A549 (cell line): ENCODE data around the gene ARAP1. TPM values are rescaled to one million over a fixed set of nuclear protein-coding genes. Genes with fewer than 3 reads are reported as not detected.

ENCODE experiments used
- ATAC-seq, 2 experiments: fragments of 200-7000 bp in 1 of 2; fragments of >200 bp in 1 of 2; cut with Nextera tagmentation in 1 of 2; cut with Tn5 transposase in 1 of 2; 3 replicates each; pipeline versions ENCODE4 v1.8.0 to v1.9.1; 2018 to 2020; ENCODE audit warnings: mild to moderate bottlenecking in 1 of 2, moderate library complexity in 1 of 2
- CTCF ChIA-PET: fragments of 300-600 bp; sonication (Branson Sonifier 250); formaldehyde crosslinking; extraction: SDS; loops from one replicate; lab custom pipeline; 2021; ENCODE audit warnings: antibody characterized with exemption, inconsistent platforms; lab: Yijun Ruan, JAX
- POLR2A ChIA-PET: fragments of 350-600 bp; formaldehyde crosslinking; extraction: SDS; loops from one replicate; lab custom pipeline; 2021; ENCODE audit warnings: antibody characterized with exemption, inconsistent platforms; lab: Yijun Ruan, JAX
- DNase-seq, 2 experiments: peaks; one replicate each; pipeline versions ENCODE4 v3.0.0 to v3.0.0-alpha.2; 2011 to 2016; ENCODE audit warnings: low read depth in 1 of 2, low spot score in 1 of 2
- FAIRE-seq: peaks from 2 replicates; lab custom pipeline; 2011; peaks lifted over from hg19 to GRCh38; lab: Jason Lieb, UNC
- H3K27ac ChIP-seq, 2 experiments: fragments of >200 bp; sonication (Bioruptor Twin); formaldehyde crosslinking; 3 replicates each; pipeline ENCODE4 v1.5.1; 2016 to 2017
- H3K4me1 ChIP-seq: fragments of >200 bp; sonication (Bioruptor Twin); formaldehyde crosslinking; 3 replicates; pipeline ENCODE4 v1.6.1; 2016
- H3K4me2 ChIP-seq: fragments of >200 bp; sonication (Bioruptor Twin); formaldehyde crosslinking; 3 replicates; pipeline ENCODE4 v1.6.1; 2016
- H3K4me3 ChIP-seq: fragments of >200 bp; sonication (Bioruptor Twin); formaldehyde crosslinking; 3 replicates; pipeline ENCODE4 v1.5.1; 2016
- H3K9me3 ChIP-seq: fragments of >200 bp; sonication (Bioruptor Twin); formaldehyde crosslinking; 3 replicates; pipeline ENCODE4 v1.6.1; 2016
- CBX2 ChIP-seq: fragments of 200-600 bp; sonication (generic); IDR thresholded peaks from 2 replicates; pipeline ENCODE4 v1.6.1; 2016; ENCODE audit warnings: low read depth, mild to moderate bottlenecking, borderline replicate concordance
- CBX8 ChIP-seq: fragments of 200-600 bp; sonication (generic); IDR thresholded peaks from 2 replicates; pipeline ENCODE4 v1.6.1; 2016
- CHD2 ChIP-seq: fragments of 150-350 bp; IDR thresholded peaks from 2 replicates; pipeline ENCODE4 v1.6.1; 2014; ENCODE audit warnings: low read length; ENCODE audit not compliant: partially characterized antibody
- CHD4 ChIP-seq: fragments of 200-600 bp; sonication (generic); IDR thresholded peaks from 2 replicates; pipeline ENCODE4 v1.6.1; 2016; ENCODE audit warnings: antibody characterized with exemption, mild to moderate bottlenecking, borderline replicate concordance
- EHMT2 ChIP-seq: fragments of 200-600 bp; sonication (generic); IDR thresholded peaks from 2 replicates; pipeline ENCODE4 v1.6.1; 2016; ENCODE audit warnings: antibody characterized with exemption, low read depth, mild to moderate bottlenecking, moderate library complexity
- FOSL2 ChIP-seq, 2 experiments: fragments of 450-650 bp in 1 of 2; fragments of >200 bp in 1 of 2; sonication (Bioruptor Twin) in 1 of 2; formaldehyde crosslinking; IDR thresholded peaks; 2 replicates each; pipeline versions ENCODE4 v1.5.0 to v1.6.1; 2016 to 2020; ENCODE audit warnings: mild to moderate bottlenecking in 1 of 2, moderate library complexity in 1 of 2
- FOXS1 ChIP-seq: fragments of 250-450 bp; sonication (Bioruptor Pico); IDR thresholded peaks from 2 replicates; pipeline ENCODE4 v1.5.0; 2020; ENCODE audit warnings: mild to moderate bottlenecking, moderate library complexity
- HDAC2 ChIP-seq: fragments of 200-600 bp; sonication (generic); IDR thresholded peaks from 2 replicates; pipeline ENCODE4 v1.6.1; 2016
- HEYL ChIP-seq: fragments of 250-450 bp; sonication (Bioruptor Pico); IDR thresholded peaks from 2 replicates; pipeline ENCODE4 v1.8.0; 2021; ENCODE audit warnings: mild to moderate bottlenecking, moderate library complexity
- HOXB5 ChIP-seq: fragments of 250-450 bp; sonication (Bioruptor Pico); IDR thresholded peaks from 2 replicates; pipeline ENCODE4 v1.5.0; 2020; ENCODE audit warnings: mild to moderate bottlenecking, moderate library complexity
- JUNB ChIP-seq: fragments of >200 bp; sonication (Bioruptor Twin); formaldehyde crosslinking; IDR thresholded peaks from 2 replicates; pipeline ENCODE4 v1.6.1; 2016
- KDM5A ChIP-seq: fragments of 200-600 bp; sonication (generic); IDR thresholded peaks from 2 replicates; pipeline ENCODE4 v1.6.1; 2016; ENCODE audit warnings: antibody characterized with exemption, mild to moderate bottlenecking
- MAZ ChIP-seq: fragments of 150-350 bp; IDR thresholded peaks from 2 replicates; pipeline ENCODE4 v1.6.1; 2014; ENCODE audit warnings: antibody characterized with exemption, low read depth, low read length, borderline replicate concordance
- NPAS2 ChIP-seq: fragments of 250-450 bp; sonication (Bioruptor Pico); IDR thresholded peaks from 2 replicates; pipeline ENCODE4 v1.8.0; 2022; ENCODE audit warnings: mild to moderate bottlenecking, moderate library complexity, borderline replicate concordance
- POLR2A ChIP-seq: IDR thresholded peaks from 2 replicates; pipeline ENCODE4 v1.6.1; 2012; ENCODE audit warnings: mild to moderate bottlenecking, low read length
- RARB ChIP-seq: fragments of 250-450 bp; sonication (Bioruptor Pico); IDR thresholded peaks from 2 replicates; pipeline ENCODE4 v1.8.0; 2021; ENCODE audit warnings: mild to moderate bottlenecking, moderate library complexity
- RNF2 ChIP-seq: fragments of 200-600 bp; sonication (generic); IDR thresholded peaks from 2 replicates; pipeline ENCODE4 v1.6.1; 2016; ENCODE audit warnings: low read depth, mild to moderate bottlenecking, antibody characterized with exemption, moderate library complexity, borderline replicate concordance
- TFCP2L1 ChIP-seq: fragments of 250-450 bp; sonication (Bioruptor Pico); IDR thresholded peaks from 2 replicates; pipeline ENCODE4 v1.5.0; 2021; ENCODE audit warnings: mild to moderate bottlenecking
- ZC3H11A ChIP-seq: fragments of 450-650 bp; IDR thresholded peaks from 2 replicates; pipeline ENCODE4 v1.6.1; 2014; ENCODE audit warnings: antibody characterized with exemption, mild to moderate bottlenecking
- ZSCAN20 ChIP-seq: fragments of 250-450 bp; sonication (Bioruptor Pico); IDR thresholded peaks from 2 replicates; pipeline ENCODE4 v1.8.0; 2022; ENCODE audit warnings: mild to moderate bottlenecking, moderate library complexity
- WGBS: methylation state at CpG from one replicate; pipeline ENCODE4 v1.1.6; 2017; ENCODE audit errors: missing lambda C conversion rate; 5-methylcytosine and 5-hydroxymethylcytosine counted together
- polyA plus RNA-seq, 4 experiments: library from polyadenylated mRNA; depleted of rRNA in 3 of 4; stranded (reverse); fragments of >200 nt; fragmentation: RNase III in 1 of 4; extraction: RNeasy Plus Mini Kit Qiagen cat#74134 plus additional on column Dnase treatment in 1 of 4; gene quantifications; 2 replicates in 3 of 4; 3 replicates in 1 of 4; pipeline ENCODE4 v1.2.3, GENCODE V29; 2011 to 2017
- TF ChIP-seq, protein P1 (sequence below): fragments of >200 bp; sonication (Bioruptor Twin); formaldehyde crosslinking; IDR thresholded peaks from 3 replicates; pipeline ENCODE4 v1.6.1; 2016
- TF ChIP-seq, protein P2 (sequence below): IDR thresholded peaks from 2 replicates; pipeline ENCODE4 v1.6.1; 2012
- TF ChIP-seq, protein P3 (sequence below): fragments of >200 bp; sonication (Bioruptor Twin); formaldehyde crosslinking; IDR thresholded peaks from 3 replicates; pipeline ENCODE4 v1.5.1; 2016
- TF ChIP-seq, protein P4 (sequence below): IDR thresholded peaks from 2 replicates; pipeline ENCODE4 v1.6.1; 2012
- TF ChIP-seq, protein P5 (sequence below): fragments of >200 bp; sonication (Bioruptor Twin); formaldehyde crosslinking; IDR thresholded peaks from 2 replicates; pipeline ENCODE4 v1.6.1; 2016

Gene ARAP1
- polyA plus RNA-seq, 2 of the 4 experiments (the other 2 are of a cell fraction) = 29.5 to 30.1 TPM

DNA sequence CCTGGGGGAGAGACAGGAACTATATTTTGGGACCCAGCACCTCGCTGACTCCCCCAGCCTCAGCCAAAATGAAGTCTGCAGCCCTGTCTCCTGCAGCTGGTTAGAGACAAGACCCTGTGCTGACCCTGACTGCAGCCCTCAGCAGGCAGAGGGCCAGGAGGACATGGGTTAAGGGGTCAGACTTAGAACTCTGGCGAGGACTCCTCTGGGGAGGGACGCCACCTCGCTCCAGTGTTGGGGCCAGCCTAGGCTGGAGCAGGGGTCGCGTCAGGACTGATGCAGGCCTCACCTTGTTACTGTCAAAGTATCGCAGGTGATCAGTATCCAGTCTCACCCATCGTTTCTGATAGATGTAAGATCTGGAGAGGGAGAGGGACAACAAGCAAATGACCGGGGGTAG, 41.1 kb downstream of the ARAP1 start:
- no peak overlapping the region for H3K27ac ChIP-seq
- WGBS = 95% methylated on average over 9 of the region's 9 CpGs
- ChIA-PET POLR2A (no interaction called here), CTCF (interaction anchor here (1.4 kb wide), 1 partner anchor 27 kb away, joined by 4 read pairs; no protein-coding TSS in a partner anchor)
- no peak for FAIRE-seq
- TF ChIP-seq HEYL (CRISPR knock-in tag) (no peak), RNF2 (no peak), RARB (no peak), HOXB5 (CRISPR knock-in tag) (no peak), MAZ (no peak), KDM5A (no peak), FOXS1 (CRISPR knock-in tag) (no peak), CHD4 (no peak), ZSCAN20 (CRISPR knock-in tag) (no peak), JUNB (no peak), EHMT2 (no peak), FOSL2 (IDR thresholded peaks at IDR 0.05) (no peak), FOSL2 (CRISPR knock-in tag; IDR thresholded peaks at IDR 0.05) (no peak), HDAC2 (no peak), NPAS2 (CRISPR knock-in tag) (no peak), POLR2A (no peak), CHD2 (no peak)
- TF ChIP-seq, protein P1, sequence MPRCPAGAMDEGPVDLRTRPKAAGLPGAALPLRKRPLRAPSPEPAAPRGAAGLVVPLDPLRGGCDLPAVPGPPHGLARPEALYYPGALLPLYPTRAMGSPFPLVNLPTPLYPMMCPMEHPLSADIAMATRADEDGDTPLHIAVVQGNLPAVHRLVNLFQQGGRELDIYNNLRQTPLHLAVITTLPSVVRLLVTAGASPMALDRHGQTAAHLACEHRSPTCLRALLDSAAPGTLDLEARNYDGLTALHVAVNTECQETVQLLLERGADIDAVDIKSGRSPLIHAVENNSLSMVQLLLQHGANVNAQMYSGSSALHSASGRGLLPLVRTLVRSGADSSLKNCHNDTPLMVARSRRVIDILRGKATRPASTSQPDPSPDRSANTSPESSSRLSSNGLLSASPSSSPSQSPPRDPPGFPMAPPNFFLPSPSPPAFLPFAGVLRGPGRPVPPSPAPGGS = no peak
- TF ChIP-seq, protein P2, sequence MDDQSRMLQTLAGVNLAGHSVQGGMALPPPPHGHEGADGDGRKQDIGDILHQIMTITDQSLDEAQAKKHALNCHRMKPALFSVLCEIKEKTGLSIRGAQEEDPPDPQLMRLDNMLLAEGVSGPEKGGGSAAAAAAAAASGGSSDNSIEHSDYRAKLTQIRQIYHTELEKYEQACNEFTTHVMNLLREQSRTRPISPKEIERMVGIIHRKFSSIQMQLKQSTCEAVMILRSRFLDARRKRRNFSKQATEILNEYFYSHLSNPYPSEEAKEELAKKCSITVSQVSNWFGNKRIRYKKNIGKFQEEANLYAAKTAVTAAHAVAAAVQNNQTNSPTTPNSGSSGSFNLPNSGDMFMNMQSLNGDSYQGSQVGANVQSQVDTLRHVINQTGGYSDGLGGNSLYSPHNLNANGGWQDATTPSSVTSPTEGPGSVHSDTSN = no peak
- TF ChIP-seq, protein P3, sequence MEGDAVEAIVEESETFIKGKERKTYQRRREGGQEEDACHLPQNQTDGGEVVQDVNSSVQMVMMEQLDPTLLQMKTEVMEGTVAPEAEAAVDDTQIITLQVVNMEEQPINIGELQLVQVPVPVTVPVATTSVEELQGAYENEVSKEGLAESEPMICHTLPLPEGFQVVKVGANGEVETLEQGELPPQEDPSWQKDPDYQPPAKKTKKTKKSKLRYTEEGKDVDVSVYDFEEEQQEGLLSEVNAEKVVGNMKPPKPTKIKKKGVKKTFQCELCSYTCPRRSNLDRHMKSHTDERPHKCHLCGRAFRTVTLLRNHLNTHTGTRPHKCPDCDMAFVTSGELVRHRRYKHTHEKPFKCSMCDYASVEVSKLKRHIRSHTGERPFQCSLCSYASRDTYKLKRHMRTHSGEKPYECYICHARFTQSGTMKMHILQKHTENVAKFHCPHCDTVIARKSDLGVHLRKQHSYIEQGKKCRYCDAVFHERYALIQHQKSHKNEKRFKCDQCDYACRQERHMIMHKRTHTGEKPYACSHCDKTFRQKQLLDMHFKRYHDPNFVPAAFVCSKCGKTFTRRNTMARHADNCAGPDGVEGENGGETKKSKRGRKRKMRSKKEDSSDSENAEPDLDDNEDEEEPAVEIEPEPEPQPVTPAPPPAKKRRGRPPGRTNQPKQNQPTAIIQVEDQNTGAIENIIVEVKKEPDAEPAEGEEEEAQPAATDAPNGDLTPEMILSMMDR = no peak
- TF ChIP-seq, protein P4, sequence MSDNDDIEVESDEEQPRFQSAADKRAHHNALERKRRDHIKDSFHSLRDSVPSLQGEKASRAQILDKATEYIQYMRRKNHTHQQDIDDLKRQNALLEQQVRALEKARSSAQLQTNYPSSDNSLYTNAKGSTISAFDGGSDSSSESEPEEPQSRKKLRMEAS = no peak
- H3K4me3 ChIP-seq = no peak overlapping the region
- no peak for DNase-seq
- ATAC-seq = no peak
- H3K4me1 ChIP-seq = no peaks in the 10 kb centered on the region
- H3K9me3 ChIP-seq = no peaks in the 10 kb centered on the region
- H3K4me2 ChIP-seq = no peak overlapping the region

DNA sequence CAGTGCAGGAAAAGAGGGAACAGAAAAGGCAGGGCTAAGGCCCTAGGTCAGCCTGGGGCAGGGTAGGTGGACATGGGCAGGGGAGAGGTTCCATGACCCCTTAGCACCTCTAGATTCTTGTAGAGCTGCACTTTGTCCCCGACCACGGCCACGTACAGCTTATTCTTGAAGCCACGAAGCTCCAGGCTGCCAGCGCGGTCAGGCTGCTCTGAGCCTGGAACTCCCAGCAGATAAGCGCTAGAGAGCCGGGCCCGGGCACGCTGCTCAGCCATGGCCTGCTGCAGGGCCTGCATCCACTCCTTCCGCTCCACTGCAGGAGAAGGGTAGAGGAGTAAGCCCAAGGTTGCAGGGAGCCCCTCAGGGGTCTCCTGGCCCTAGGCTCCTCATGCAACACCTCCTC, 41.9 kb downstream of the ARAP1 start:
- Histone ChIP-seq H3K4me1 (no peaks in the 10 kb centered on the region), H3K27ac (no peak overlapping the region), H3K4me2 (no peak overlapping the region)
- DNase-seq = no peak
- TF ChIP-seq, protein P5, sequence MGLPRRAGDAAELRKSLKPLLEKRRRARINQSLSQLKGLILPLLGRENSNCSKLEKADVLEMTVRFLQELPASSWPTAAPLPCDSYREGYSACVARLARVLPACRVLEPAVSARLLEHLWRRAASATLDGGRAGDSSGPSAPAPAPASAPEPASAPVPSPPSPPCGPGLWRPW = no peak
- TF ChIP-seq EHMT2 = no peak
- no peak for TF ChIP-seq ZC3H11A
- TF ChIP-seq, protein P4 = no peak
- no peak for TF ChIP-seq HOXB5 (CRISPR knock-in tag)
- no peak for TF ChIP-seq CBX8
- TF ChIP-seq CBX2 = no peak
- TF ChIP-seq FOSL2 (IDR thresholded peaks at IDR 0.05) = no peak
- TF ChIP-seq FOSL2 (CRISPR knock-in tag; IDR thresholded peaks at IDR 0.05) = no peak
- TF ChIP-seq TFCP2L1 = no peak
- TF ChIP-seq, all 56 proteins: peak for 0
- POLR2A ChIA-PET = no interaction called here
- CTCF ChIA-PET = interaction anchor here (1.2 to 1.4 kb wide), 2 partner anchors 12 to 26 kb away, joined by 3 to 4 read pairs; no protein-coding TSS in a partner anchor
- ATAC-seq = no peak
- H3K9me3 ChIP-seq = no peaks in the 10 kb centered on the region
- WGBS = 90% methylated on average over 11 of the region's 11 CpGs
- FAIRE-seq = no peak
- no peak overlapping the region for H3K4me3 ChIP-seq
